ENCODE data around the gene KCNIP2.

The KCNIP2 gene

DNA sequence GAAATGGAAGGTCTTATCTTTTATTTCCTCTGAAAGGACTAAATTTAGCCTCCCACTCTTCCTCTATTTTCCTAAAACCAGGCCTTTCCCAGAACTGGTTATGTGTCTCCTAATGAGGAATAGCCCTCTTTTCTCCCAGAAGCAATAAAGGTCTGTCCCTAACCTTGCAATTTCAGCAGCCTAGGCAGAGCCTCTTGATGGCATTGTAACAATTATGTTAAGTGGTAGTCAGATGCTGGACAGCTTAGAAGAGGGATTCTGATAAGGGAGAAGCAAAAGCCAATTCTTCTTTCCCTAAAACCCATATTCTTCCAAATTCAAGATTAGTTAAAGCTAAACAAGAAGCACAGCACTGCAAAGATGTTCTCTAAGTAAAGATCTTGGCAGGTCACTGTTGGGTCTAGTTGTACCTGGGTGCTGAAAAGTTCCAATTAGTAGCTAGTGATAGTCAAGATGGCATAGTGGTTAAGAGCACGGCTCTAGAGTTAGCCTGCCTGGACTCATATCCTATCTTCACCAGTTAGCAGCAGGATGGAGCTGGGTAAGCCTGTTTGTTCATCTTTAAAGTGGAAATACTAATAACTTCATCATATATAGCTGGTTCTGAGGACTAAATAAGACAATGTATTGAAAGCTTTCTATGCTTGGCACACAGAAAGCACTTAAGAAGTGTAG, 14.3 kb upstream of the KCNIP2 start:
- Histone ChIP-seq H3K4me1 (ENCODE audit: low read length) (peaks cover 11% of the 10 kb centered on the region), H3K9me2 (replicated peaks; ENCODE audit: insufficient read depth, low read length) (no peaks in the 10 kb centered on the region), H3K27ac (ENCODE audit: low read length) (no peak overlapping the region; the same call in 1 of the 2 replicates), H4K20me1 (ENCODE audit: insufficient read depth, low read length) (no peaks in the 10 kb centered on the region), H3K36me3 (replicated peaks; ENCODE audit: insufficient read depth, low read length) (no peaks in the 10 kb centered on the region), H3K9ac (ENCODE audit: low read length) (no peak overlapping the region), H3K4me2 (ENCODE audit: low read depth, low read length) (no peak overlapping the region; the same call in 1 of the 2 replicates), H3K9me3 (replicated peaks; ENCODE audit: insufficient read depth, low read length) (no peaks in the 10 kb centered on the region), H2AFZ (ENCODE audit: low read length) (no peak overlapping the region), H3K27me3 (replicated peaks; ENCODE audit: insufficient read depth, low read length) (no peaks in the 10 kb centered on the region), H3F3A (ENCODE audit: insufficient read depth, low read length) (no peaks in the 10 kb centered on the region), H3K4me3 (ENCODE audit: low read length) (no peak overlapping the region), H3K79me2 (ENCODE audit: low read length) (no peaks in the 10 kb centered on the region)
- TF ChIP-seq EZH2phosphoT487 (IDR thresholded peaks at IDR 0.05; ENCODE audit: low read length) (no peak), EZH2 (optimal IDR thresholded peaks at IDR 0.05; ENCODE audit: low read depth, low read length) (no peak)
- TF ChIP-seq, protein P1, sequence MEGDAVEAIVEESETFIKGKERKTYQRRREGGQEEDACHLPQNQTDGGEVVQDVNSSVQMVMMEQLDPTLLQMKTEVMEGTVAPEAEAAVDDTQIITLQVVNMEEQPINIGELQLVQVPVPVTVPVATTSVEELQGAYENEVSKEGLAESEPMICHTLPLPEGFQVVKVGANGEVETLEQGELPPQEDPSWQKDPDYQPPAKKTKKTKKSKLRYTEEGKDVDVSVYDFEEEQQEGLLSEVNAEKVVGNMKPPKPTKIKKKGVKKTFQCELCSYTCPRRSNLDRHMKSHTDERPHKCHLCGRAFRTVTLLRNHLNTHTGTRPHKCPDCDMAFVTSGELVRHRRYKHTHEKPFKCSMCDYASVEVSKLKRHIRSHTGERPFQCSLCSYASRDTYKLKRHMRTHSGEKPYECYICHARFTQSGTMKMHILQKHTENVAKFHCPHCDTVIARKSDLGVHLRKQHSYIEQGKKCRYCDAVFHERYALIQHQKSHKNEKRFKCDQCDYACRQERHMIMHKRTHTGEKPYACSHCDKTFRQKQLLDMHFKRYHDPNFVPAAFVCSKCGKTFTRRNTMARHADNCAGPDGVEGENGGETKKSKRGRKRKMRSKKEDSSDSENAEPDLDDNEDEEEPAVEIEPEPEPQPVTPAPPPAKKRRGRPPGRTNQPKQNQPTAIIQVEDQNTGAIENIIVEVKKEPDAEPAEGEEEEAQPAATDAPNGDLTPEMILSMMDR (IDR thresholded peaks at IDR 0.05; ENCODE audit: low read length), result no peak
- no peak for DNase-seq

DNA sequence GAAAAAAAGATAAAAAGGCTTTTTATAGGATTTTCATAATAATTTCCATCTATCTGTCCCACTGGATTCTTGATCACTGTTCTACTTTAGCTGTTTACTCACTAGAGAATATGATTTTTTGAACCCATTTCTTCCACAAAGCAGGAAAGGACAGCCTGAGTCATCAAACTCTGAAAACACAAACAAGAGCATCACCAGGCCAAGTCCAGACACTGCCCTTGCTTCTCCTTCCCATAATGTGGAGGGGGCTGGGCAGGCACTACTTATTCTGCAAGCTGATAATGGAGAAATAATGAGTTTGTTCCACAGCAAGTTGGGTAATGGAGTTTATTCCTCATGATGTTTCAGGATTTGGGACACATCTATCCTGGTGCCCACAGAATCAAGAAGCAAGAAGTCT, 13.0 kb upstream of the KCNIP2 start:
- H3K27ac ChIP-seq (ENCODE audit: low read length), result no peak overlapping the region

DNA sequence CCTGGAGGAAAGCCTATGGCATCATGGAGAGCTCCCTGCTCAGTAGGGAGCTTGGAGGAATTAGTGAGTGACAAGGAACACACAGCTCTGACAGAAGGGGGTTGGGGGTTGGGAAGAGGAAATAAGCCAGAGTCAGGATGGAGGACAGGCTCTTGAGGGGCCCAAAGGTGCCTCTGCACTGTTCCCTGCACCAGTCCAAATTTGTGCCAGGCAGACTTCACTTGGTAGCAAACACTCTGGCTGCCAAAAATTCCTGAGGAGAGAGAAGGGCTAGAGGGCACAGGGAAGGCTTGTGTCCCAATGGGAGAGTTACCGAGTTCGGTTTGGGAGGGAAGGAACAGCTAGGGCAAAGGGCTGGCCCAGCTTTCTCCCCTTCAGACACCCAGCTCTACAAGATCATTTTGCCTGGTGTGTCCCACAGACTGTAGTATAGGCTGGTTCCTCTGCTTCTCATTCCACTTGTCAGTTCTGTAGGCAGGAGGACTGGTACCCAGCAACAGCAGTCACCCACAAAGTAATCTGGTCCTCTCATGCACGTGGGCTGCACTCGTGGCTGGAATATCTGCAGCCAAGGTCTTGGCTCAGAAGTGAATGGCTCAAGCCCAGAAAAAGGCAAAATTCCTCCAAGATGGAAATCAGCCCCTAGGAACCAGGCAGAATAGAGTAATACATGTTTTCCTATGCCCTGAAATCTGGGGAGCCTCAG, 8.0 kb upstream of the KCNIP2 start:
- no peak overlapping the region for H3K4me2 ChIP-seq (ENCODE audit: low read depth, low read length)
- no peaks in the 10 kb centered on the region for H3K79me2 ChIP-seq (ENCODE audit: low read length)
- no peaks in the 10 kb centered on the region for H3K4me1 ChIP-seq (ENCODE audit: low read length)
- no peak for TF ChIP-seq EZH2 (optimal IDR thresholded peaks at IDR 0.05; ENCODE audit: low read depth, low read length)
- TF ChIP-seq EZH2phosphoT487 (IDR thresholded peaks at IDR 0.05; ENCODE audit: low read length), result no peak
- H4K20me1 ChIP-seq (ENCODE audit: insufficient read depth, low read length), result no peaks in the 10 kb centered on the region
- no peaks in the 10 kb centered on the region for H3K9me3 ChIP-seq (replicated peaks; ENCODE audit: insufficient read depth, low read length)
- no peak overlapping the region for H2AFZ ChIP-seq (ENCODE audit: low read length)
- no peaks in the 10 kb centered on the region for H3K27me3 ChIP-seq (replicated peaks; ENCODE audit: insufficient read depth, low read length)
- no peak for DNase-seq
- no peaks in the 10 kb centered on the region for H3K36me3 ChIP-seq (replicated peaks; ENCODE audit: insufficient read depth, low read length)
- H3K4me3 ChIP-seq (ENCODE audit: low read length), result no peak overlapping the region
- H3F3A ChIP-seq (ENCODE audit: insufficient read depth, low read length), result no peaks in the 10 kb centered on the region
- H3K27ac ChIP-seq (ENCODE audit: low read length), result no peak overlapping the region
- H3K9me2 ChIP-seq (replicated peaks; ENCODE audit: insufficient read depth, low read length), result no peaks in the 10 kb centered on the region
- no peak overlapping the region for H3K9ac ChIP-seq (ENCODE audit: low read length)

More for the DNA sequence above, 13.0 kb upstream of the KCNIP2 start:
- peaks cover 11% of the 10 kb centered on the region for H3K4me1 ChIP-seq (ENCODE audit: low read length)
- no peak overlapping the region for H2AFZ ChIP-seq (ENCODE audit: low read length)
- H3K36me3 ChIP-seq (replicated peaks; ENCODE audit: insufficient read depth, low read length), result no peaks in the 10 kb centered on the region
- no peak overlapping the region for H3K9ac ChIP-seq (ENCODE audit: low read length)
- no peak for DNase-seq
- TF ChIP-seq, protein P1 (IDR thresholded peaks at IDR 0.05; ENCODE audit: low read length), result no peak
- TF ChIP-seq EZH2phosphoT487 (IDR thresholded peaks at IDR 0.05; ENCODE audit: low read length), result no peak
- no peak for TF ChIP-seq EZH2 (optimal IDR thresholded peaks at IDR 0.05; ENCODE audit: low read depth, low read length)
- H3K9me3 ChIP-seq (replicated peaks; ENCODE audit: insufficient read depth, low read length), result no peaks in the 10 kb centered on the region
- no peaks in the 10 kb centered on the region for H3K27me3 ChIP-seq (replicated peaks; ENCODE audit: insufficient read depth, low read length)
- H3F3A ChIP-seq (ENCODE audit: insufficient read depth, low read length), result no peaks in the 10 kb centered on the region
- no peak overlapping the region for H3K4me3 ChIP-seq (ENCODE audit: low read length)
- no peaks in the 10 kb centered on the region for H3K9me2 ChIP-seq (replicated peaks; ENCODE audit: insufficient read depth, low read length)
- no peaks in the 10 kb centered on the region for H3K79me2 ChIP-seq (ENCODE audit: low read length)
- no peak overlapping the region for H3K4me2 ChIP-seq (ENCODE audit: low read depth, low read length)
- no peaks in the 10 kb centered on the region for H4K20me1 ChIP-seq (ENCODE audit: insufficient read depth, low read length)

DNA sequence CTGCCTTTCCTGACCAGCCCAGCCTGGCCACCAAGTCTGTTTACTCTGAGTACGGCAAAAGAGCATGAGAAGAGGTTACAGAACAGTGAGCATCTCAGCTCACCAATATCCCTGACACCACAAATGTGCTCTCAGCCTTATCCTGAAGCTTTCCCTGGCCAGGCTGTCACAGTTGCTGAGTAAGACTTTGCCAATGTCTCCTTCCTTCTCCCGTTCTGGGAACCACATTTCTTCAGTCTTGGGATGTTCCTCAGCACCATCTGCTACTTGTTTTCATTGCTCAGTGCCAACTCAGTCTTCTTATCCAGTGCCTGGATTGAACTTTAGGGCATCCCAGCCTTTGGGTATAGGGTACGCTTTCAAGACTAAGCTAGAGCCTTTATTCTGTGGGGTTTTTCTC, 7.1 kb upstream of the KCNIP2 start:
- no peaks in the 10 kb centered on the region for H3K9me3 ChIP-seq (replicated peaks; ENCODE audit: insufficient read depth, low read length)
- no peaks in the 10 kb centered on the region for H3K36me3 ChIP-seq (replicated peaks; ENCODE audit: insufficient read depth, low read length)

More for the DNA sequence above, 7.1 kb upstream of the KCNIP2 start:
- no peaks in the 10 kb centered on the region for H4K20me1 ChIP-seq (ENCODE audit: insufficient read depth, low read length)
- no peak overlapping the region for H3K27ac ChIP-seq (ENCODE audit: low read length)
- H3K4me3 ChIP-seq (ENCODE audit: low read length), result no peak overlapping the region
- no peaks in the 10 kb centered on the region for H3K9me2 ChIP-seq (replicated peaks; ENCODE audit: insufficient read depth, low read length)
- no peaks in the 10 kb centered on the region for H3K4me1 ChIP-seq (ENCODE audit: low read length)
- H2AFZ ChIP-seq (ENCODE audit: low read length), result no peak overlapping the region
- TF ChIP-seq, protein P1 (IDR thresholded peaks at IDR 0.05; ENCODE audit: low read length), result no peak
- TF ChIP-seq EZH2 (optimal IDR thresholded peaks at IDR 0.05; ENCODE audit: low read depth, low read length) (no peak), EZH2phosphoT487 (IDR thresholded peaks at IDR 0.05; ENCODE audit: low read length) (no peak)
- H3K79me2 ChIP-seq (ENCODE audit: low read length), result no peaks in the 10 kb centered on the region
- no peak for DNase-seq
- H3K4me2 ChIP-seq (ENCODE audit: low read depth, low read length), result no peak overlapping the region
- no peaks in the 10 kb centered on the region for H3K27me3 ChIP-seq (replicated peaks; ENCODE audit: insufficient read depth, low read length)
- H3K9ac ChIP-seq (ENCODE audit: low read length), result no peak overlapping the region
- no peaks in the 10 kb centered on the region for H3F3A ChIP-seq (ENCODE audit: insufficient read depth, low read length)

Data from MM.1S (cell line).